AG04450 (cell line): ENCODE data around the gene MAD2L1BP. TPM values are rescaled to one million over a fixed set of nuclear protein-coding genes. Genes with fewer than 3 reads are reported as not detected.
A peak's percentile ranks its signal among the peaks of the same experiment; 100 is the strongest.

ENCODE experiments used
- CTCF ChIA-PET: fragments of 300-600, 350-600 bp; formaldehyde crosslinking; extraction: SDS; loops from one replicate; lab custom pipeline; 2022; ENCODE audit warnings: antibody characterized with exemption, inconsistent platforms; lab: Charles Lee
- POLR2A ChIA-PET: fragments of 350-600 bp; formaldehyde crosslinking; extraction: SDS; loops from one replicate; lab custom pipeline; 2021; ENCODE audit warnings: antibody characterized with exemption, inconsistent platforms; lab: Yijun Ruan, JAX
- DNase-seq: peaks from one replicate; pipeline ENCODE4 v3.0.0-alpha.2; 2011; ENCODE audit warnings: low read depth, low spot score
- H3K27ac ChIP-seq: one replicate; pipeline ENCODE4 v1.5.1; 2012; ENCODE audit warnings: low read depth, low read length, control low read depth
- H3K27me3 ChIP-seq: one replicate; pipeline ENCODE4 v1.6.0; 2012; ENCODE audit warnings: low read length; ENCODE audit not compliant: control insufficient read depth, insufficient read depth
- H3K4me3 ChIP-seq: 2 replicates; pipeline ENCODE4 v1.5.1; 2011; ENCODE audit warnings: mild to moderate bottlenecking, low read depth, low read length, control low read depth
- H3K9me3 ChIP-seq: 2 replicates; pipeline ENCODE4 v1.5.1; 2012; ENCODE audit warnings: low read length; ENCODE audit not compliant: control insufficient read depth, insufficient read depth
- CTCF ChIP-seq: IDR thresholded peaks from 2 replicates; pipeline ENCODE4 v1.5.1; 2011; ENCODE audit warnings: low read depth, low read length, control low read depth, inconsistent platforms
- polyA plus RNA-seq: library from polyadenylated mRNA; depleted of rRNA; stranded (reverse); fragments of >200 nt; gene quantifications from 2 replicates; pipeline ENCODE4 v1.2.3, GENCODE V29; 2011

Gene MAD2L1BP
- polyA plus RNA-seq, 1 experiment, result 37.1 TPM

- POLR2A ChIA-PET, result interaction anchor here (0.5 to 1.6 kb wide), 2 partner anchors 104 to 110 kb away, joined by 4 to 8 read pairs; partner anchors contain the start of gene VEGFA
- Histone ChIP-seq H3K4me3 (no peak overlapping the region), H3K27me3 (peaks cover 5% of the 10 kb centered on the region), H3K9me3 (peaks cover 2% of the 10 kb centered on the region; the same call in 1 of the 2 replicates), H3K27ac (no peak overlapping the region)
- CTCF ChIA-PET, result interaction anchor here (0.6 to 8.9 kb wide), 18 partner anchors 11 to 413 kb away, joined by 3 to 90 read pairs (median 4); partner anchors contain the start of gene VEGFA
- no peak for DNase-seq
- no peak for TF ChIP-seq CTCF
Measured at GRCh38 chr6:43666196-43666920, 30.7 kb downstream of the MAD2L1BP start.

GRCh38 chr6:43667245-43668150 is 31.9 kb downstream of the MAD2L1BP start:
- ChIA-PET CTCF (interaction anchor here (0.6 to 8.9 kb wide), 26 partner anchors 10 to 412 kb away, joined by 3 to 90 read pairs (median 4); partner anchors contain the start of genes MRPS18A and VEGFA), POLR2A (interaction anchor here (1.0 to 1.8 kb wide), 4 partner anchors 20 to 103 kb away, joined by 3 to 8 read pairs (median 5); partner anchors contain the start of gene VEGFA)
- DNase-seq, result no peak
- Histone ChIP-seq H3K27ac (peak overlapping the region; percentile 21), H3K27me3 (peaks cover 5% of the 10 kb centered on the region), H3K4me3 (peak overlapping the region; percentile 36; the same call in 1 of the 2 replicates), H3K9me3 (no peaks in the 10 kb centered on the region)
- peak; percentile 97 for TF ChIP-seq CTCF

GRCh38 chr6:43668151-43669028 is 32.8 kb downstream of the MAD2L1BP start:
- Histone ChIP-seq H3K27ac (no peak overlapping the region), H3K27me3 (peaks cover 5% of the 10 kb centered on the region), H3K9me3 (no peaks in the 10 kb centered on the region), H3K4me3 (no peak overlapping the region)
- no peak for DNase-seq
- POLR2A ChIA-PET, result interaction anchor here (1.7 to 1.8 kb wide), 2 partner anchors 19 to 101 kb away, joined by 4 to 6 read pairs; no protein-coding TSS in a partner anchor
- TF ChIP-seq CTCF, result peak; percentile 56
- CTCF ChIA-PET, result interaction anchor here (0.5 to 8.9 kb wide), 19 partner anchors 9 to 411 kb away, joined by 3 to 90 read pairs (median 7); partner anchors contain the start of genes MRPS18A and VEGFA

GRCh38 chr6:43669050-43669921 is 33.6 kb downstream of the MAD2L1BP start:
- H3K27me3 ChIP-seq, result peaks cover 5% of the 10 kb centered on the region
- H3K4me3 ChIP-seq, result no peak overlapping the region
- ChIA-PET CTCF (interaction anchor here (0.5 to 8.9 kb wide), 10 partner anchors 13 to 410 kb away, joined by 3 to 90 read pairs (median 6); partner anchors contain the start of genes MRPS18A and VEGFA), POLR2A (interaction anchor here (1.3 to 1.7 kb wide), 2 partner anchors 100 to 101 kb away, joined by 3 to 6 read pairs; partner anchors contain the start of gene VEGFA)
- H3K9me3 ChIP-seq, result no peaks in the 10 kb centered on the region
- no peak overlapping the region for H3K27ac ChIP-seq
- DNase-seq, result no peak
- no peak for TF ChIP-seq CTCF
